RWPE2 (cell line): Measurements from ENCODE around the gene KBTBD7.

ENCODE experiments used
- ATAC-seq: fragments of 200-7000 bp; cut with Tn5 transposase; 3 replicates; pipeline ENCODE4 v1.9.1; 2021; ENCODE audit warnings: low read depth
- DNase-seq: peaks from one replicate; pipeline ENCODE4 v3.0.0-alpha.2; 2020; ENCODE audit warnings: low spot score
- H3K27ac ChIP-seq: fragments of 450-650 bp; 2 replicates; pipeline ENCODE4 v1.5.1; 2017; ENCODE audit warnings: mild to moderate bottlenecking; ENCODE audit not compliant: poor library complexity, severe bottlenecking
- H3K27me3 ChIP-seq: fragments of 250-450 bp; sonication (Bioruptor Pico); 2 replicates; pipeline ENCODE4 v1.5.1; 2021; ENCODE audit warnings: mild to moderate bottlenecking, moderate library complexity; ENCODE audit not compliant: insufficient read depth, poor library complexity, severe bottlenecking
- H3K36me3 ChIP-seq: fragments of 250-450 bp; sonication (Bioruptor Pico); 2 replicates; pipeline ENCODE4 v1.5.1; 2020; ENCODE audit warnings: low read depth, mild to moderate bottlenecking, moderate library complexity
- H3K4me1 ChIP-seq: fragments of 250-450 bp; sonication (Bioruptor Pico); 2 replicates; pipeline ENCODE4 v1.5.1; 2021; ENCODE audit warnings: mild to moderate bottlenecking, moderate library complexity; ENCODE audit not compliant: insufficient read depth, poor library complexity, severe bottlenecking
- H3K4me3 ChIP-seq: fragments of 250-450 bp; sonication (Bioruptor Pico); 2 replicates; pipeline ENCODE4 v1.5.1; 2021; ENCODE audit warnings: mild to moderate bottlenecking, moderate library complexity; ENCODE audit not compliant: severe bottlenecking
- H3K9me3 ChIP-seq: fragments of 250-450 bp; sonication (Bioruptor Pico); 2 replicates; pipeline ENCODE4 v1.5.1; 2021; ENCODE audit warnings: mild to moderate bottlenecking, moderate library complexity; ENCODE audit not compliant: severe bottlenecking
- TF ChIP-seq, protein P1 (sequence below): fragments of 450-650 bp; IDR thresholded peaks from one replicate; pipeline ENCODE4 v1.5.1; 2017; ENCODE audit warnings: mild to moderate bottlenecking, moderate library complexity; ENCODE audit not compliant: poor library complexity, severe bottlenecking

Gene KBTBD7, protein sequence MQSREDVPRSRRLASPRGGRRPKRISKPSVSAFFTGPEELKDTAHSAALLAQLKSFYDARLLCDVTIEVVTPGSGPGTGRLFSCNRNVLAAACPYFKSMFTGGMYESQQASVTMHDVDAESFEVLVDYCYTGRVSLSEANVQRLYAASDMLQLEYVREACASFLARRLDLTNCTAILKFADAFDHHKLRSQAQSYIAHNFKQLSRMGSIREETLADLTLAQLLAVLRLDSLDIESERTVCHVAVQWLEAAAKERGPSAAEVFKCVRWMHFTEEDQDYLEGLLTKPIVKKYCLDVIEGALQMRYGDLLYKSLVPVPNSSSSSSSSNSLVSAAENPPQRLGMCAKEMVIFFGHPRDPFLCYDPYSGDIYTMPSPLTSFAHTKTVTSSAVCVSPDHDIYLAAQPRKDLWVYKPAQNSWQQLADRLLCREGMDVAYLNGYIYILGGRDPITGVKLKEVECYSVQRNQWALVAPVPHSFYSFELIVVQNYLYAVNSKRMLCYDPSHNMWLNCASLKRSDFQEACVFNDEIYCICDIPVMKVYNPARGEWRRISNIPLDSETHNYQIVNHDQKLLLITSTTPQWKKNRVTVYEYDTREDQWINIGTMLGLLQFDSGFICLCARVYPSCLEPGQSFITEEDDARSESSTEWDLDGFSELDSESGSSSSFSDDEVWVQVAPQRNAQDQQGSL

GRCh38 chr13:41193919-41194824 lies at the start of gene KBTBD7:
TSS of gene KBTBD7 (minus strand) at chr13:41194569. CDS start at chr13:41194257, 312 bp downstream.
- Histone ChIP-seq H3K27me3 (no peaks in the 10 kb centered on the region), H3K4me1 (peaks cover 27% of the 10 kb centered on the region), H3K36me3 (peaks cover 18% of the 10 kb centered on the region; the same call in 1 of the 2 replicates), H3K9me3 (no peaks in the 10 kb centered on the region), H3K4me3 (peak within 1 kb of the TSS; percentile 35), H3K27ac (peak within 1 kb of the TSS; percentile 70)
- peak; percentile 97 for ATAC-seq
- TF ChIP-seq, protein P1, sequence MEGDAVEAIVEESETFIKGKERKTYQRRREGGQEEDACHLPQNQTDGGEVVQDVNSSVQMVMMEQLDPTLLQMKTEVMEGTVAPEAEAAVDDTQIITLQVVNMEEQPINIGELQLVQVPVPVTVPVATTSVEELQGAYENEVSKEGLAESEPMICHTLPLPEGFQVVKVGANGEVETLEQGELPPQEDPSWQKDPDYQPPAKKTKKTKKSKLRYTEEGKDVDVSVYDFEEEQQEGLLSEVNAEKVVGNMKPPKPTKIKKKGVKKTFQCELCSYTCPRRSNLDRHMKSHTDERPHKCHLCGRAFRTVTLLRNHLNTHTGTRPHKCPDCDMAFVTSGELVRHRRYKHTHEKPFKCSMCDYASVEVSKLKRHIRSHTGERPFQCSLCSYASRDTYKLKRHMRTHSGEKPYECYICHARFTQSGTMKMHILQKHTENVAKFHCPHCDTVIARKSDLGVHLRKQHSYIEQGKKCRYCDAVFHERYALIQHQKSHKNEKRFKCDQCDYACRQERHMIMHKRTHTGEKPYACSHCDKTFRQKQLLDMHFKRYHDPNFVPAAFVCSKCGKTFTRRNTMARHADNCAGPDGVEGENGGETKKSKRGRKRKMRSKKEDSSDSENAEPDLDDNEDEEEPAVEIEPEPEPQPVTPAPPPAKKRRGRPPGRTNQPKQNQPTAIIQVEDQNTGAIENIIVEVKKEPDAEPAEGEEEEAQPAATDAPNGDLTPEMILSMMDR, result no peak
- DNase-seq, result peak; percentile 96

DNA sequence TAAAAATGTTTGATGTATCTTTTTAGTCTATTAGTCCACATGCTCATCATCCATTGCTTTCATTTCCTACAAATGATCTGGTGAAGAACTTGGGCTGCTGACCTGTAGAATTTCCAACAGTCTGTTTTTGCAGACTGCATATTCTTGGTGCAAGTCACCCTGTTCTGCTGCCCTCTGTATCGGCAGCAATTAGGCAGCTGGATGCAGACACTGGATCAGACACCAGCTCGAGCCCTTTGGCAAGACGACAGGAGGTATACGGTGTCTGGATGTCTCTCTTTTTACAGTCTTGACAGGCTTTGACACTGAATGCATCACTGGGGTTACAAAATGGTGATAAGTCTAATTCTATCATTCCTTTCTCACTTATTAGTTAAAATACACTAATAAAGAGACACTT lies 47.3 kb upstream of the KBTBD7 start:
- no peaks in the 10 kb centered on the region for H3K36me3 ChIP-seq
- H3K4me1 ChIP-seq, result no peaks in the 10 kb centered on the region
- no peak for ATAC-seq
- TF ChIP-seq, protein P1, result no peak
- DNase-seq, result no peak
- H3K27ac ChIP-seq, result no peak overlapping the region
- H3K27me3 ChIP-seq, result no peaks in the 10 kb centered on the region
- H3K4me3 ChIP-seq, result no peak overlapping the region
- no peaks in the 10 kb centered on the region for H3K9me3 ChIP-seq

- DNase-seq (no peak), ATAC-seq (no peak)
- Histone ChIP-seq H3K27me3 (no peaks in the 10 kb centered on the region), H3K9me3 (no peaks in the 10 kb centered on the region), H3K27ac (no peak overlapping the region), H3K4me1 (no peaks in the 10 kb centered on the region), H3K4me3 (no peak overlapping the region), H3K36me3 (0 out of 2 replicates have a peak, but pooled peaks cover 3% of the 10 kb centered on the region)
- TF ChIP-seq, protein P1, result no peak
These were observed 42.0 kb upstream of the KBTBD7 start for GRCh38 chr13:41236369-41236768.

DNA sequence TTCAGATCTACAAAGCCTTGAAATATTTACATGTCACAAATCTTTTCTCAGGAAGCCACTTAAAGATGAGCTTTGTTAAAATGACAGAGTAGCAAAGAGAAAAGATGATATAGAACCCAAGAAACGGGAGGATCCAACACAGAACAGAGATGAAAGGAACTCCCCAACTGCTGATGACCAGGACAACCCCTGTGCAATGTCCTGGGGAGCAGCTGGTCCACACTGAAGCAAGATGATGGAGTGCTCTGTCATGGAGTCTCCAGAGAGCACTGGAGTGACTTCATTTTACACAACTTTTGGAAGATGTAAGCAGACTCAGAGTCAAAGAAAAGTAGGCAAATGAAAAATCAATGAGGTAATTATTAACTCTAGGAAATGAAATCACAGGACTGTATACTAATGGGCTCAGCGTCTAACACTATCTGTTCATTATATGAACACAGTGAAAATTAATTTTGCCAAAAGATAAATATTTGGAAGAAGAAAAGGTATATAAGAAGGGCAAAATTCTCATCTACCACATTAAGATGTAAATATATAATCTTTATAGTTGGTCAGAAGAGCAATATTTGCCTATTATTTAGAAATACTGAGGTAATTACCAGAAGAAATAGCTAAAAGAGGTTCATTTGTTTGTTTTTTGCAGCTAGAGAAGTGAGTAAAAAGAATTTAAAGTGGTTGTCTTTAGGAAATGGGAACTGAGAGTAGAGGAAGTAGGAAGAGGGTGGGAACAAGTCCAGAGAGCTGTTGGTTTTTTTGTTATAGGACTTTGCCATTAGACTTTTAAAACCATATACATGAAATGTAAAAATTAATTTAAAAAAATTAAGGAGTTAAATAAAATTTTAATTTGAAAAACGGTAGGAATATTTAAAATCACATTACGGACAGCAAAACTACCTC lies 38.5 kb upstream of the KBTBD7 start:
- TF ChIP-seq, protein P1, result no peak
- no peak overlapping the region for H3K27ac ChIP-seq
- no peaks in the 10 kb centered on the region for H3K4me1 ChIP-seq
- ATAC-seq (no peak), DNase-seq (no peak)
- H3K4me3 ChIP-seq, result no peak overlapping the region
- H3K9me3 ChIP-seq, result no peaks in the 10 kb centered on the region
- peaks cover 7% of the 10 kb centered on the region; the same call in 1 of the 2 replicates for H3K36me3 ChIP-seq
- H3K27me3 ChIP-seq, result no peaks in the 10 kb centered on the region
